Activated CD8-positive, alpha-beta memory T cell treated with anti-CD3 and anti-CD28 coated beads, Interleukin-2, amount 50 U/mL, for 48 hours (primary cell): ENCODE data around the gene DNAAF8.

Experiments
- DNase-seq: peaks from one replicate; pipeline ENCODE4 v3.0.0-alpha.2; 2020

DNAAF8 gene

GRCh38 chr16:4734063-4734729 is at the start of gene DNAAF8, which contains the start of gene ANKS3:
Gene DNAAF8, plus strand, starts transcription at chr16:4734537. Its CDS starts 1,978 bp downstream, at chr16:4736515.
Gene ANKS3, minus strand, starts transcription at chr16:4734271. Its CDS starts 4,122 bp downstream, at chr16:4730149.
- DNase-seq = peak; percentile 89

GRCh38 chr16:4684763-4685162 is 49.6 kb upstream of the DNAAF8 start:
- DNase-seq = no peak

DNA sequence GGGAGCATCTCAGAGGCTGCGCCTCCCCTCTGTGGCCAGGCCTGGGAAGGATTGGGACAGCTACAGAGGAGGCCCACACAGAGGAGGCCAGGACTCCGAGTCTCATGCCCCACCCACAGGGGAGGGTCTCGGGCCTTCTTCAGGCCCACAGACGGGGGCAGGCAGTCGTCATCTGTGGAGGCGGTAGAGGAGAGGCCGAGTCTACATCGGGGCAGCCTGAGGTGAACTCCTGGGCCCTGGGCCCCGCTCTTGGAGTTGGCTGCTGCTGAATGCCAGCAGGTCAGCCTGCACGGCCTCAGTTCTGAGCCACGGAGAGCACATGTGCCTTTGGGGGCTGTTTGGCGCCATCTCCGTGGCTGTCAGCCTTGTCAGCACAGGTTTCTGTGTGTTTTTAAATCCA is 49.0 kb upstream of the DNAAF8 start:
- DNase-seq = no peak

- DNase-seq = no peak
Measured at GRCh38 chr16:4685776-4686496, 48.4 kb upstream of the DNAAF8 start.

DNA sequence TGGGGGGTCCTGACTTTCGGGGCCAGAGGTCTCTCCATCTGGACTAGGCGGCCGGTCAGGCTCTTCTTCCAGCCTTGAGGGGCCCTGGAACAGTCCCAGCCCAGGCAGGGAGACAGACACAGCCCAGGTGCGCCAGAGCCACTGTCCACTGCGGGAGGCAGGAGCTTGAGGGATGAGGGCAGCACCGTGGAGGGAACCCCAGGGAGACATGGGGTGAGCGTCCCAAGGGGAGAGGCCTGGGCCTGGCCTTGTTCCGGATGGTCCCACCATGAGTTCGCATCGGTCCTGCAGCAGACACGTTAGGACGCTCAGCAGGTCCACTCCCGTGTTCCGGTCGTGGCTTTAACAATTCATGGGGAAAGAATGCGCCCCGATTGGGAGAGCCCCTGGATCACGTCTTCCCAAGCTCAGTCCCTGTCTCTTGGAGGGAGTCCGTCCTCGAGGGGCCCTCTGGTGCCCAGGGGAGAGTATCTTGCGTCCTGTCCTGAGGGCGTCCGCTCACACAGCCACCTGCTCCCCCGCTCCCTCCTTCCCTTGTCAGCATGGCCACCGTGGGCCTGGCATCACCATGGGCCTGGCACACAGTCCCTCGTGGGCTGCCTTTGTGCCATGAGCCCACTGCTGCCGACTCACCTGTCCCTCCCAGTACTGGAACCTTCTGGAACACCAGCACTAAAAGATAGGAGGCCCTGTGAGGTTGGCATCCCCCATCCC is 47.7 kb upstream of the DNAAF8 start:
- no peak for DNase-seq

DNA sequence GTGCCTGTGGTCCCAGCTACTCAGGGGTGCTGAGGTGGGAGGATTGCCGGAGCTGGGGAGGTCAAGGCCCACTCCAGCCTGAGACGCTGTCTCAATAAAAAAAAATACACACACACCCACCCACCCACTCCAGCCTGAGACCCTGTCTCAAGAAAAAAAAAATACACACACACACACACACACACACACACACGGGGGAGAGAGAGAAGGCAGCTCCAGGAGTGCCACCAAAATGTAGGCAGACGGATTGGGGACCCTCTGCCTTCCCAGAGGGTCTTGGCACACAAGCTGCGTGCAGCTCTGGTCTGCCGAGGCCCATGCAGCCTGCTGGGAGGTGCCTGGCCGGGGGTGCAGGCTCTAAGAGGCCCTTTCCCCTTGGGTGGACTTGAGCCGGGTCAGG is 46.9 kb upstream of the DNAAF8 start:
- DNase-seq = no peak

- peak; percentile 50 for DNase-seq
Measured at GRCh38 chr16:4687946-4688673, 46.2 kb upstream of the DNAAF8 start.

DNA sequence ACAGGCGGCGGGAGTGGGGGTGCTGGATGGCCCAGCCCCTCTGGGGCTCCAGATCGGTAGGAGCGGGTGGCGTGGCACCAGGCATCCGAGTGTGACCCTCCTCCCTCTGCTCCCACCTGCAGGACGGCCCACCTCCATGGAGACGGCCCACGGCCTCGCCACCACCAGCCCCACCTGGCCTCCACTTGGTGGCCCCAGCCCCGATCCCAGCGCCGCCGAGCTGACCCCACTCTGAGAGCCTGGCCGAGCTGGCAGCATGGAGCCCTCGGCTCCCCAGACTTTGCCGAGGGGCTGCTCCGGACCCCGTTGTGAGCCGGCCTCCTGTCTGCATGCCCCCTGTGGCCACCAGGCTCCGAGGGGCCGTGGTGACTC is 45.7 kb upstream of the DNAAF8 start:
- no peak for DNase-seq

DNA sequence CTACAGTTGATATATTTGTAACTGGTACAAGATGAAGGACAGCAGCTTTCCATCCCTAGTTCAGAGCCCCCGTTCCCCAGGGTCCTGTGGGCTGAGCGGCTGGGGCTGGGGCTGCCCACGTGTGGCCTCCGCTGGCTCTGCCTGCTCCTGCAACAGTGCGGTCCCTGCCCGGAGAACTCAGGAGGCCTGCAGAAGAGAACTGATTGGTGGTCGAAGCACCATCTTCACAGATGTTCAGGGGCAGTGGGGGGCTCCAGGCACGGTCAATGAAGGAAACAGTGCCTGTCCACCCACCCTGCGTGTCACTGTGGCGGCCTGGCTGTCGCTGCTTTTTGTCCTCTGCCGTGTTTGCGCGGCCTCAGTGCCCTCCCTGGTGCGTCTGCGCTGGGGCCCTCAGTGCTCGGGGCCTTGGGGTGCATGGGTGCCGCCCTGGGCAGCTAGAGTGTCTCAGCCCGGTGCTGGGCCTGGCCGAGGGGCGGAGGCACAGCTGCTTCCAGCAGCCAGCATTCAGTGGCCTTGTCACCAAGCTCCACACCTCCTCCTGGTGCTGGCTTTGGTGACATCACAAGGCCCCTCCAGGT is 45.2 kb upstream of the DNAAF8 start:
- DNase-seq = no peak

GRCh38 chr16:4689864-4690704 is 44.3 kb upstream of the DNAAF8 start:
- no peak for DNase-seq

- no peak for DNase-seq
Measured at GRCh38 chr16:4690946-4691665, 43.2 kb upstream of the DNAAF8 start.

GRCh38 chr16:4691666-4692412 is 42.5 kb upstream of the DNAAF8 start:
- DNase-seq = peak; percentile 54

GRCh38 chr16:4692460-4693295 is 41.7 kb upstream of the DNAAF8 start:
- no peak for DNase-seq

DNA sequence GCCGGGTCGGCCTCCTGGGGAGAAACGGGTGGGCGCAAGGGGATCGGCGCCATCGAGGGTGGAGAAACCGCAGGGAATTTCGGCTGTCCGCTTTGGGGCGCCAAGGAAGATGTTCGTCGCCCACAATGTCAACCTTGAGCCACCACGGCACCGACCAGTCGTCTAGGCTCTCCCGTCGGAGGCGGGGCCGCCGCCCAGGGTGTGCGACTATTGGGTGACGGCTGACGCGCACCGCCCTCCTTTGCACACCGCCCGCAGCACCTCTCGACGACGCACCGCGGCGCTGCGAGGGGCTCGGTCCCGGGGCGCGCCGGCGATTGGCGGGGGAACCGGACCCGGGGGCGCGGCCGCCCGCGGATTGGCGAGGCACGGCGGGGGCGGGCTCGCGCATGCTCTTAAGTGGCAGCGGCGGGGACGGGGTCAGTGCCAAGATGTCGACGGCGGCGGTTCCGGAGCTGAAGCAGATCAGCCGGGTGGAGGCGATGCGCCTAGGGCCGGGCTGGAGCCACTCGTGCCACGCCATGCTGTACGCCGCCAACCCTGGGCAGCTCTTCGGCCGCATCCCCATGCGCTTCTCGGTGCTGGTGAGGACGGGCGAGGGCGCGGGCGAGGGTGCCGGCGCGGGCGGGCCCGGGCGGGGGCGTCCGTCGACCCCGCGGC is 40.9 kb upstream of the DNAAF8 start, which contains the start of gene NUDT16L1:
NUDT16L1 (plus strand) TSS at position 267 of the 660 bp plus-strand sequence; CDS start at position 432, 165 bp downstream.
- DNase-seq = peak; percentile 99

- DNase-seq = peak; percentile 72
Measured at GRCh38 chr16:4693956-4694641, 40.2 kb upstream of the DNAAF8 start.

- peak; percentile 58 for DNase-seq
Measured at GRCh38 chr16:4694642-4695451, 39.5 kb upstream of the DNAAF8 start.
